GM21381 (cell line): Measurements from ENCODE around the gene UNC119.
"Not testable (repeated sequence)": the region's sequence is repeated elsewhere in the genome, so short reads cannot be mapped to it uniquely, and the experiment has no call there.

Experiments used
- ATAC-seq: cut with Tn5 transposase; IDR thresholded peaks from one replicate; pipeline ENCODE4 v1.9.1; 2021; ENCODE audit warnings: mild to moderate bottlenecking, moderate library complexity; ENCODE audit not compliant: unreplicated experiment

The UNC119 gene

DNA sequence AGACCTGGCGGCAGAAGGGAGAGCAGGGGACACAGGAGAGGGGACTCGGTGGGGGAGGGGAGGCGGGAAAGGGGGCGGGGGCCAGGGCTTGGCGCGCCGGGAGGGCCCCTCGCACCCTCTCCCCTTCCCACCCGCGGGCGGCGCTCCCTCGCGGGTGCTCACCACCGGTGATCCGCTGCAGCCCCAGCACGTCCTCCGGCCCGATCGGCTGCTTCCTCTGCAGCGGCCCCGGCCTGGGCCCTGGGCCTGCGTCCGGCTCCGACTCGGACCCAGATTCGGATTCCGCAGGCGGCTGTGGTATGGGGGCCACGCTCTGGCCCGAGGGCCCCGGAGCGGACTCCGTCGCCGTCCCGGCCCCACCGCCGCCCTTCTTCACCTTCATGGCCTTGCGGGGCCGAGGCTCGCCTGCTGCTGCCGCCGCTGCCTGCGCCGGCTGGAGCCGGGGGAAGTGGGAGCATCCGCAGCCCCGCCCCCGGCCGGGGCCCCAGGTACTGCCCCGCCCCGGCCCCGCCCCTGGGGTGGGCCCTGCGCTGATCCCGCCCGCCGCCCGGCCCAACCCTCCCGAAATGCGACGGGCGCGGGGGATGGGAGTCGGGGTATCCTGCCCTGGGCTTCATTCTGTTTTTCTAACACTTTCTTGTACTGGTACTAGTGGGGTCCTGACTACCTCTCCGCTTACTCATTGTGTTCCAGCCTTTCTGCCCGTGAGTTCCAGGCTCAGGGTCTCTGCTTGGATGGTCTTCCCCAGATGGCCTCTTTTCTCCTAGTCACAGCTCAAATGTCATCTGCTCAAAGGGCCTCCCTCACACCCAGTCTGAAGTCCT, at the start of gene UNC119:
UNC119 (minus strand) TSS at position 449 of the 824 bp plus-strand sequence; CDS start at position 382, 67 bp downstream.
- peak; percentile 68 for ATAC-seq

- ATAC-seq, result peak; percentile 36
These were observed 47.1 kb upstream of the UNC119 start for GRCh38 chr17:28599311-28600184.

DNA sequence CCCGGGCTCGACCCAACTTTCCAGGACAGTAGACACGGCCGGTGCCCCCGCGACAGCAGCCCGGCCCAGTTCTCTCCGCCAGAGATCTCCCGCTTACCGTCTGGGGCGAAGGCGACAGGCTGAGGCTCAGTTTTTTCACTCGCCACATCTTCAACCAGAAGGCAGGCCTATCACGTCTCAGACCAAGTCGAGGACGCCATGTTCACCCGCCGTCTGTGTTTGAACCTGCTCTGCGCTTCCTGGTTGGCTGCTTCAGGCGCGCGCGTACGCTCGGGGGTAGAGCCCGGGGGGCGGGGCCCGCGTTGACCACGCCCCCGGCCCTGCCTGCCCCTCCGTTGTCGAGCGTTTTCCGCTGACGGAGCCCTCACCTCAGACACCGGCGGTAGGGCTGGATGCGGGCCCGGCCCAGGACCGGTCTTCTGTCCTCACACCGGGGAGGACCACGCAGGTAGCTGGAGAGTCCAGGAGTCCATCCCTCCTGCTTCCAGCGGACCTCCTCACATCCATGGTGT, 46.4 kb upstream of the UNC119 start, which contains the start of gene SPAG5:
SPAG5 (minus strand) TSS at position 227 of the 512 bp plus-strand sequence; CDS start at position 148, 79 bp downstream.
- ATAC-seq, result peak; percentile 85

DNA sequence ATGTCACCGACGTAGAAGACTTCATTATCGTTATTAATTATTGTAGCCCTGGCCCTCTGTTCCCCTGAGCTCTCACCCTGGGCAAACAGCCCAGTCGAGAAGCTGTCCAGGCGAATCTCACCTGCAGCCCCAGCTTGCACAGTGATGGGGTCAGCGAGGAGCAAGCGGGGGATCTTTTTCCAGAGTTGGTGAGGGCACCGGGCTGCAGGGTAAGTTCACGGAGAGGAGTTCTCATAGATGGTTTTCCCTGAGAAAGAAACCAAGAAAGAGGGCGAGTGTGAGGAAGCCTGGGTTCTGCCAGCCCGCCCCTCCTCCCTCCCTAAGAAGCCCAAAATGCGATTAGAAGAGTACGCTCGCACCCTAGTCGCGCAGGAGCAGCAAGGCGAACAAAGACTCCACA, 46.0 kb upstream of the UNC119 start:
- no peak for ATAC-seq

DNA sequence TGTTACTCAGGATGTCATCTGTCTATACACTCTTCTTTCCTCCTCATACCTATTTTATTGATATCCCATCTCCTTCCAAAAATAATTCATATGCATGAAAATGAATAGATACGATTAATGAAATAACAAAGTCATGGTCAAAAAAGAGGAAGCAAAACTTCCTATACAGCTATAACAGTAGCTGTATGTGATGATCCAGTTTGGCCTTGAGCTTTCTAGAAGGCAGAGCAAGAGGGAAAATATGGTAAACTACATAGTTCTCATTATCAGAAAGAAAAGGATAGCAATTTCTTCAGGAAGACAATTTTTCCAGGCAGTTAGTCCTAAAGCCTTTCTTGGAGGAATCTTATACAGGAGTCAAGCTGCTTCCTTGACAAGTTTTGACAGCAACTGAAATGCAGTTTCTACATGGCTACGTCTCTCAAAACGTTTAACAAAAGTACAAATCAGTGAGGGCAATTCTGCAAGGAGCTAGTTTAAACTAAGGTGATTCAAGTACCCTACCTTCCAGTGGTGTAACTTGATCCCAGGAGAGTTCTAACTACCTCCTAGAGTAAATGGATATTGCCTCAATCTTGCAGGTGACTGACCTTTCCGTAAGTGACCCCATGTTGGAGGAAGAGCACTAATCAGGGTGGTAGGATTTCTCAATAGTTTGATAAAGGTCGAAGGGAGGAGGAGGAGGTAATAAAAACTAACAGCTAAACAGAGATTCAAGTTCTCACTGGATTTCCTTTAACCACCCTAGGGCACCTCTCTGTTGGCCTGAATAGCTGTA, 45.4 kb upstream of the UNC119 start:
- no peak for ATAC-seq

- no peak for ATAC-seq
These were observed 39.8 kb upstream of the UNC119 start for GRCh38 chr17:28592260-28592659.

GRCh38 chr17:28585851-28586250, 33.4 kb upstream of the UNC119 start:
- ATAC-seq, result no peak

GRCh38 chr17:28584434-28584833, 32.0 kb upstream of the UNC119 start:
- no peak for ATAC-seq

DNA sequence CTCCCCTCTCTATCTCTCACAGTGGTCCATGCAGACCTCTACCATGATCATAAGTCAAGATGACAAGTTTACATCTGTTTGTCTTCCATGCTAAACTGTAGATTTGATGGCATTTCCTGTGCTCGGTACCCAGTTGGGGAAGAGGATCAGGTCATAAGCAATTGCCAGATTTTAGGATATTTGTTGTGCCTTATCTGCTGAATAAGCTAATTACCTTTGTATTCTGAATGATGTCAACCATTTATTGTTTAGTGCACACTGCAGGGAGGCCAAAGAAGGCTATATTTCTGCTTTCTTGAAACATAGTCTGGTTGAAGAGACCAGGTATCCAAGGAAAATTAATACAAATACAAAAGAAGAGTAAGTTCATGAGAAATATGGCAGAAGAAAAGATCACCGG, 30.1 kb upstream of the UNC119 start:
- ATAC-seq, result no peak

DNA sequence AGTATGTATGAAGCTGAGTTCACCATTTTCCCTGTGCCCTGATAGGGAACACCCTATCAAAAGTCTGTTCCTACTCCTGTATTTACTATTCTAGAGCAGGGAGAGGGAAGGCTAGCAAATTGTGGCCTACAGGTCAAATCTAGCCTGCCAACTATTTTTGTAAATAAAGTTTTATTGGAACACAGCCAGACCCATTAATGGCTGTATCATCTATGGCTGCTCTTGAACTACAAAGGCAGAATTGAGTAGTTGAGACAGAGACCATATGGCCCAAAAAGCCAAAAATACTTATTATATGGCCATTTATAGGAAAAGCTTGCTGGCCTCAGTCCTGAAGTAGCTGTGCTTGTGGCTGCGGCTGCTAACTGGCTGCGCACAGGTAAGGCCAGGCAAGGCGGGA, 28.5 kb upstream of the UNC119 start:
- ATAC-seq, result no peak

DNA sequence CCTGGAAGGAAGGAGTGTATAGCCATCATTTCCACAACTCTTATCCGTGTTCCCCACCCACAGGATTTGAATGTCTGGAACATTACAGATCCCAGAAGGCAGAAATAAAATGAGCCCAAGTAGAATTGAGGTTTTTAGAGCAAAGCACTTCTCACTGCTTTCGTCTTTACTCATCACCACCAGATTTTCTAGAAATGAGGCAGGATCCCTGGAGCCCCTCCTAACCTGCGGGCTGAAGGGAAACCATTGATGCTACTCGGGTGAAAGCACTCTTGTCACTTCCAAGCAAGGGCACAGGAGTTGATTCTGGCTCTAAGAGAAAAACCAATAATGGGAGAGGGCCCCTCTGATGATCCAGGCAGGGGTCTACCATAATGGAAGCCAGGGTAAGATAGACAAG, 27.1 kb upstream of the UNC119 start:
- no peak for ATAC-seq

- no peak for ATAC-seq
These were observed 26.1 kb upstream of the UNC119 start for GRCh38 chr17:28578246-28579195.

- no peak for ATAC-seq
These were observed 25.0 kb upstream of the UNC119 start for GRCh38 chr17:28577466-28577824.

- peak; percentile 74 for ATAC-seq
These were observed 24.5 kb upstream of the UNC119 start, which contains the start of gene ALDOC for GRCh38 chr17:28576758-28577465. TSS of gene ALDOC (minus strand) at chr17:28576895. CDS start at chr17:28575532, 1,363 bp downstream.

- ATAC-seq, result not testable (repeated sequence)
These were observed 23.6 kb upstream of the UNC119 start for GRCh38 chr17:28576016-28576415.

DNA sequence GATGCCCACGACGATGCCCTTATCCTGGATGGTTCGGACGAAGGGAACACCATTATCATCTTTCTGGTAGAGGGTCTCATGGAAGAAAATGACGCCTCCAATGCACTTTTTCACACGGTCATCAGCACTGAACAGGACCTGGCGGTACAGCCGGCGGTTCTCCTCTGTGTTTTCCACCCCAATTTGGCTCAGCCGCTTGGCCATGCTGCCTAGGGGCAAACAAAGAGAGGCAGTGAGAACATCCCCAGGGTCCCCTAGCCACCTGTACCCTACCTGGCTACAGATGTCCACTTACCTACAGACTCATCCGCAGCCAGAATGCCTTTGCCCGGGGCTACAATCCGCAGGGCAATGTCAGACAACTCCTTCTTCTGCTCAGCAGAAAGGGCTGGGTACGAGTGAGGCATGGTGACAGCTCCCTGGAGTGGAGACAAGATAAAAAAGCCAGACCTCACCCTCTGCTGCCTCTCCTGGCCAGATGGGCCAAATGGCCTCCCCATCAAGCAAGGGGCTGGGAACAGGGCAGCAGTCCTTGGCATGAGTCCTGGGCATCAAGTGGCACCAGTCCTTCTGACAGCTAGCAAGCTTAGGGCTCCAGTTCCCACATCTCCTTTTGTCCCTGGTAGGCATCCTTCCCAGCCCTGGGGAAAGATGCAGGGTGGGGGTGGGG, 22.8 kb upstream of the UNC119 start:
- no peak for ATAC-seq

DNA sequence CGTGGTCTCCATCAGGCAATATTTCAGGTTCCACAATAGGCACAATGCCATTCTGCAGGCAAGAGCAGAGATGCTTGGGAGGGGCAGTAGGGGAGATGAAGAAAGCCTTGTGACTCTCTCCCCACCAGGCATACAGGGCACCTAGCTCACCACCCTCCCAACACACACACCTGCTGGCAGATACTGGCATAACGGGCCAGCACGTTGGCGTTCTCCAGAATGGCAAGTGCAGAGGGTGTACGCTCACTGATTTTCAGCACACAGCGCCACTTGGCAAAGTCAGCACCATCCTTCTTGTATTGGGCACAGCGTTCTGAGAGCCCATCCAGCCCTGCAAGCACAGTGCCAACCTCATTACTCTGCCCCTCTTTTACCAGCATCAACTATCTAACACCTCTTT, 22.1 kb upstream of the UNC119 start:
- ATAC-seq, result no peak

GRCh38 chr17:28573966-28574480, 21.6 kb upstream of the UNC119 start:
- no peak for ATAC-seq
